ENCODE data around the gene ETF1.

ETF1 gene

GRCh38 chr5:138560971-138561370 is 17.9 kb upstream of the ETF1 start:
- DNase-seq: no peak

- DNase-seq: no peak
Measured at GRCh38 chr5:138559937-138560336, 16.9 kb upstream of the ETF1 start.

GRCh38 chr5:138557677-138558076 is 14.6 kb upstream of the ETF1 start:
- DNase-seq: no peak

DNA sequence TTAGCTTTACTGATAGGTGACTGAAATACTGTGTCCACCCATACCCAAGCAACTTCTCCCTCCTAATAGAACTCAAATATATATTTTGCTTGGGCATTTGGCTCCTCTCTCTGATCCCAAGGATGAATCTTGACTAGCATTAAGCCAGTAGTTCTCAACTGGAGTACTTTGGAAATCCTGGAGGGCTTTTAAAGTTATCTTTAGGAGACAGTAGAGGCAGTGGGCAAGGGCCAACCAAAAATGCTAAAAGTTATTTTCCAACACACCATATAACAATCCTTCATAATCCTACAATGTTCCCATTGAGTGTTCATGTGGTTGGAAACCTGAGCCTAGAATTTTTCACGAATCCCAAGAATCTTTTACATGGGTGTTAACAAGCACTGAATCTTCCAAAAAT is 11.1 kb upstream of the ETF1 start:
- no peak for DNase-seq

DNA sequence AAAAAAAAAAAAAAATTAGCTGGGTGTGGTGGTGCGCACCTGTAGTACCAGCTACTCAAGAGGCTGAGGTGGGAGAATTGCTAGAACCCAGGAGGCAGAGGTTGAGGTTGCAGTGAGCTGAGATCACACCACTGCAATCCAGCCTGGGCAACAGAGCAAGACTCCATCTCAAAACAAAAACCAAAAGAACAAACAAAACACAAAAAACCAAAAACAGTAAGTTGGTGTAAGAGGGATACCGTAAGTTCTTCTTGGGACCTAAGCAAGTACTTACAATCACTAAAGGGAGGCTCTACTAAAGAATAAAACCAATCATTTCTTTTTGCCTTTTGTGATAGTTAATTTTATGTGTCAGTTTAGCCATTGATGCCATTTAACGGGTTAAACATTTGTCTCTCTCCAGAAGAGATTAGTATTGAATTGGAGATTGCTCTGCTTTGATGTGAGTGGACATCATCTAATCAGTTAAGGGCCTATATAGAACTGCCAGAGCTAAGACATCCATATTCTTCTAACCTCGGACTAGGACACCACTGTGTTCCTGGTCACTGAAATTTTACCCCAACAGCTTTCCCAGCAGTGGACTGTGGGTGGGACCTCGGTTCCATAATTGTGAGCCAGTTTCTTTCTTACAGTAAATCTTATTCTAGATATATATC is 10.5 kb upstream of the ETF1 start:
- no peak for DNase-seq

GRCh38 chr5:138552657-138553056 is 9.6 kb upstream of the ETF1 start:
- no peak for DNase-seq

GRCh38 chr5:138549414-138549813 is 6.4 kb upstream of the ETF1 start:
- DNase-seq: no peak

DNA sequence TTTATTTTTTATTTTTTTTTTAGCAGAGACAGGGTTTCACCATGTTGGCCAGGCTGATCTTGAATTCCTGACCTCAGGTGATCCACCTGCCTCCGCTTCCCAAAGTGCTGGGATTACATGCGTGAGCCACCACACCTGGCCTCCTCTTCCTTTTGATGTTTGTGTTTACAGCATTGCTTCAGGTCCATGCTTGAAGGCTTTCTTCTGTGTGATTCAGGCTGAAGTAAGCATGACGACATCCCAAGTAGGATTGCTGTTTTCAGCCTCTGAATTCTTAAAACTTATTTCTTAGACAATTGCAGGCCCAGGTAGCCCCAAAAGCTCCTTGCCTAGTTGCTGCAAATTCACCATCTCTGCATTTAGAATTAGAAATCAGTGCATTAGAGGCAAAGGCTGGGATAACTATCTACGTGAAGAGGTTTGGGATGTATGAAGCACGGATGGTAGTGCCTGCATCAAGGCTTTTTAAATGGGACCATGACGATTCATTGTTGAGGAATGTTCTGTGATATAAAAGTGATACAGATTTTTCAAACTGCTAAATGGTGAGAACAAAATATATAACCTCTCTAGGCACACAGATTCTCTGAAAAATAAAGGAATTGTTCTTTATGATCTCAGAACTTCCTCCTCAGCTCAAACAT is 3.0 kb upstream of the ETF1 start:
- no peak for DNase-seq

- no peak for DNase-seq
Measured at GRCh38 chr5:138544181-138545134, 1.4 kb upstream of the ETF1 start.

DNA sequence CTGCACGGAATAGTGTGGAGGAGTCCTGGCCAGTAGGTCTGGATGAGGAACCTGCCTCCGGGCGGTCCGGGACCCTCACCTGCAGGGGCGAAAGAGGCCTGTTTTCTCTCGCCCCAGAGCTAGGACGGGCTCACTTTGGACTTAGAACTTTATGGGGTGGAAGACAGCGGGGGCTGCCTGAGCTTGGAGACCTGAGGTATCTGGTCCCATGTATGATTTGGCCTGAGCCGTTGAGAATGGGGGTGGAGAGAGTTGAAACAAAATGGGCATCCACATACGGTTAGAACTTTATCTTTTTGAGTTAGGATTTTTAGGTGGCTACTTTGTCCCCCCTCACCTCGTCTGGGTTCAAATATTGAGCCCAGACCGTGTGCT is 681 bp upstream of the ETF1 start:
- DNase-seq: no peak

GRCh38 chr5:138542180-138542955 is 668 bp downstream of the ETF1 start:
- no peak for DNase-seq

DNA sequence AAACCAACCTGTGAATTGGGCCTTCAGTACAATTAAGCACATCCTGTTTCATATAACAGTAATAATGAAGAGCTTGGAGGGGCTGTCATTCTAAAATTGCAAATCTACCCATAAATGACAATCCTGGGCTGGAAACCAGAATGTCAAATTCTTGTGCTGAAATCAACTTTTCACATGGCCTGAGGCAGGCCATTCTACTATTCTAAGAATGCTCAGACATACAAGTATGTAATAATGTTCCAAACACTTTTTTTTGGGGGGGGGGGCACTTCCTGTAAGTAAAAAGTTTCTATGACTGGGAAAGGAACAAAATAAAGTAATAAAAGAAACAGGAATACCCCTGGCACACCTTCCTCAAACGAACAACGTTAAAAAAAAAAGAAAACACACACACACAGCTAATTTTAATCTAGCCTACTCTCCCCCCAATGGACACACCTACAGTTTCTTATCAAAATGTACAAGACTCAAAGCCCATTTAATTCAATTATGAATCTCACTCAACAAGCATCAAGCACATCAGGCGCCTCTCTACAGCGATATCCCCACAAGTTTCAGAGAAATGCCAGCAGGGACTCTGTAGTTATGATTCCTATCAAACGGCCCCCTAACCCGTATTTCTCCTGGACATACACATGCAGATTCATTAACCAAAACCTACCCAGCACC is 1.4 kb downstream of the ETF1 start:
- no peak for DNase-seq

DNA sequence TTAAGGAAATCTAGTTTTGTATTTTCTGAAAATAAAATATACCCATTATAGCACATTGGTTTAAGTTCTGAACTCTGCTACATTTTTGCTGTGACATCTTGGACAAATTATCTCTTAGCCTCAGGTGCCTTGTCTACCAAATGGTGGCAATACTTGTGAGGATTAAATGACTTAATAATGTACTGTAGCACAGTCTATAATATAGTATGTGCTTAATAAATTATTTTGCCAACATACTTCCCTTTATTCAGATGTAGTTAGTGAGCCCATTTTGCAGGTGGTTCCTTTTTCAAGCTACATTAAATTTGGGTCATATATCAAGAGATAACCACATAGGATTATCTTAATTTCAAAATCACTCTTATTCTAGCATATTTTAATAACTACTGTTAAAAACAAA is 3.2 kb downstream of the ETF1 start:
- DNase-seq: no peak

DNA sequence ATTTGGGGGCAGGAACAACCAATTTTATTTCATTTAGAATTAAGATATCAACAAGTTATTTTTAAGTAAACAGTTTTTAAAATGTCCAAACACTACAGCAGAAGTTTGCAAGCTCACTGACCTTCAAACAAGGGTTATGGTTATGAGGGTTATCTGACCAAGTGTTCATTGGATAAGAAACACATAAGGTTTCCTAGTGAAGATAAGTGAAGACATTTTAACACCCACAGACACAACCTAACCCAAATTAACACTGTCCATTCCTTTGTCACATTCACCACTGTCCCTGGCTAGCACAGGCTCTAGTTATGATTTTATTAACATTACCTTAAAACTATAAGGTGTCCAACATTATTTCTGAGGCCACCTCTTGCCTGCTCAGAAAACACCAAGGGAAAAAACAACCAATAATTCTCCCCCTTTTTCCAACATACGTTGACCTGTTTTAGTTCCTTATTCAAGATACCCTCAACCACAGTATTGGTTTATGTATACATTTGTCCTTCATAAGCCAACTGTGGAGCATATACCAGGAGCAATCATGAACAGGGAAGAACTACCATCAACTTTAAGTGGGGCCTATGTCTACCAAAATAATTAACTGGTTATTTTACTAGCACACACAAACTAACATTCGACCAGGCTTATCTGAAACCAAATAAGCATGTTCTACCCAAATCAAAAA is 4.0 kb downstream of the ETF1 start:
- no peak for DNase-seq

GRCh38 chr5:138536665-138537315 is 6.2 kb downstream of the ETF1 start:
- DNase-seq: no peak

- no peak for DNase-seq
Measured at GRCh38 chr5:138536215-138536614, 6.8 kb downstream of the ETF1 start.

DNA sequence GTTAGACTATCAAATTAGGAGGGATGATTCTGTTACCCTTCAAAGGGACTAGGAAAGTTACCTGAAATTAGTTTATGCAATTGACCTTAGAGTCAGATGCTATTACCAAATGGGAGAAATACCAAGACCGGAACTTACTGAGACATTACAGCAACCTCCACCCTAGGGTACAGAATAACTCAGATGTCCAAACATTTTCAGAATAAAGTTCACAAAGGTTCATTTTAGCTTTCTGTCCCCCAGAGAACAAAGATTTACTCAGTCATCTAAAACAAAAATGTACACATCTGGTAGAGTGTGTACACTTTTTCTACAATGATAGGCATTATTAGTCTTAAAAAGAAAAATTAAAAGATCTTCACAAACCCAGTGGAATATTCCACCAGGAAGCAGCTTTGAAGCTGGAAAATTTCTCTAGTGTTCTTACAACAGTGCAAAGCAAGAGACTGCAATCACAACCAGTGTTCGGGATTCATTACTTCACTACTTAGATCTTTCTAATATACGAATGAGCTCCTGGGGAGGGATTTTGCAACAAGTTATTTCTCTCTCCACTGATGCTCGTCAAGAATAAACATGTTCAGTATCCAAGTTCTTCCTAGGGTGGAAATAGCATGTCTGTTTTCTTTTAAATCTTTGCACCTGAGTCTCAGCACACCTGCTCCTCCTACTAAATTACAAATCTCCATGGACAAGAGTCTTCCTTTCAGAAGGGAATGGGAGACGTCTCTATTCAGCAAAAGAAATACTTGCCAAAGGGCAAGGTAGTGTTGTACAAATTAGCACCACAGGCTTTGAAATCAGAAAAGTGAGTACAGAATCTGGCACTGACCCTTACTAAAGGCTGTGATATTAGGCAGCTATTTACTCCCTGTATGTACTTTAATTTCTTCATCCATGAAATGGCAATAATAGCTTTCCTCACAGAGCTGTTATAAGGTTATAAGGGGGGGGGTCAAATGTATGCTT is 8.8 kb downstream of the ETF1 start:
- no peak for DNase-seq

DNA sequence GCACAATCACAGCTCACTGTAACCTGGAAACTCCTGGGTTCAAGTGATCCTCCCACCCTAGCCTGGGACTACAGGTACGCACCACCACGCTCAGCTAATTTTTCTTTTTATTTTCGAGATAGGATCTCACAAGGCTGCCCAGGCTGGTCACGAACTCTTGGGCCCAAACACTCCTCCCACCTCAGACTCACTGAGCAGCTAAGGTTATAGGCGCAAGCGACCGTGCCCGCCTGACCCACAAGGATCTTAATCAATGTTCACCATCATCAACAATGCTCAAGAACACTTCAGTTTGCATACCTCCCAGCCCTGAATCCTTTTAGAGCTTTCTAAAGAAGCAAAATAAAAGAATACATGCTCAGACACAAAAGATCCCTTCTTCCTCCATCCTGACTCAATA is 13.2 kb downstream of the ETF1 start:
- no peak for DNase-seq

GRCh38 chr5:138528744-138529469 is 14.1 kb downstream of the ETF1 start:
- DNase-seq: no peak

Measured in NCI-H146 (cell line).